AG20443 (cell line): Measurements from ENCODE around the gene CPA4.
A peak's percentile ranks its signal among the peaks of the same experiment; 100 is the strongest.
"Not testable (repeated sequence)": the region's sequence is repeated elsewhere in the genome, so short reads cannot be mapped to it uniquely, and the experiment has no call there.

Experiments used
- DNase-seq: peaks from one replicate; pipeline ENCODE4 v3.0.0; 2012; ENCODE audit warnings: low spot score, mixed read lengths

Gene CPA4

GRCh38 chr7:130292682-130293257, at the start of gene CPA4:
CPA4 (plus strand) TSS chr7:130293161; CDS start chr7:130293181, 20 bp downstream.
- peak; percentile 87 for DNase-seq

GRCh38 chr7:130243486-130243885, 49.5 kb upstream of the CPA4 start:
- not testable (repeated sequence) for DNase-seq

GRCh38 chr7:130246491-130246890, 46.5 kb upstream of the CPA4 start:
- DNase-seq: not testable (repeated sequence)

GRCh38 chr7:130248842-130249241, 44.1 kb upstream of the CPA4 start:
- not testable (repeated sequence) for DNase-seq

GRCh38 chr7:130249626-130250025, 43.3 kb upstream of the CPA4 start:
- not testable (repeated sequence) for DNase-seq

GRCh38 chr7:130254555-130254954, 38.4 kb upstream of the CPA4 start:
- no peak for DNase-seq

GRCh38 chr7:130256704-130257103, 36.3 kb upstream of the CPA4 start:
- no peak for DNase-seq

GRCh38 chr7:130258494-130259078, 34.4 kb upstream of the CPA4 start:
- DNase-seq: no peak

- no peak for DNase-seq
Observed at GRCh38 chr7:130262448-130262847, 30.5 kb upstream of the CPA4 start.

- DNase-seq: no peak
Observed at GRCh38 chr7:130263130-130263529, 29.8 kb upstream of the CPA4 start.

GRCh38 chr7:130266258-130266960, 26.6 kb upstream of the CPA4 start, which contains the start of gene CPA2:
CPA2 (plus strand) TSS chr7:130266863; CDS start chr7:130266882, 19 bp downstream.
- no peak for DNase-seq

- no peak for DNase-seq
Observed at GRCh38 chr7:130266961-130267321, 26.0 kb upstream of the CPA4 start.

- DNase-seq: no peak
Observed at GRCh38 chr7:130268463-130269317, 24.3 kb upstream of the CPA4 start.

- no peak for DNase-seq
Observed at GRCh38 chr7:130269318-130269694, 23.7 kb upstream of the CPA4 start.

GRCh38 chr7:130270947-130271800, 21.8 kb upstream of the CPA4 start:
- DNase-seq: no peak

- no peak for DNase-seq
Observed at GRCh38 chr7:130272381-130273080, 20.4 kb upstream of the CPA4 start.

GRCh38 chr7:130273081-130273932, 19.7 kb upstream of the CPA4 start:
- DNase-seq: no peak

- peak; percentile 80 for DNase-seq
Observed at GRCh38 chr7:130273933-130274255, 19.1 kb upstream of the CPA4 start.

GRCh38 chr7:130274296-130274695, 18.7 kb upstream of the CPA4 start:
- DNase-seq: no peak

GRCh38 chr7:130274983-130275591, 17.9 kb upstream of the CPA4 start:
- DNase-seq: no peak
